ENCODE measurements around the gene PLEKHA1.

DNA sequence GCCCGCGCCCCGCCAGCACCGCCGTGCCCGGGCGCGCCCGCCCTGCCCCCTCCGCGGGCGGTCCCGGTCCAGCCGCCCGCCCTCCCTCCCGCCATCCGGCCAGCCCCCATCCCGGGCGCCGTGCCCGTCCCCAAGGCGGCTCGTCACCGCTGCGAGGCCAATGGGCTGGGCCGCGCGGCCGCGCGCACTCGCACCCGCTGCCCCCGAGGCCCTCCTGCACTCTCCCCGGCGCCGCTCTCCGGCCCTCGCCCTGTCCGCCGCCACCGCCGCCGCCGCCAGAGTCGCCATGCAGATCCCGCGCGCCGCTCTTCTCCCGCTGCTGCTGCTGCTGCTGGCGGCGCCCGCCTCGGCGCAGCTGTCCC lies 86.8 kb downstream of the PLEKHA1 start, which contains the start of gene HTRA1:
- TF ChIP-seq, protein P1, sequence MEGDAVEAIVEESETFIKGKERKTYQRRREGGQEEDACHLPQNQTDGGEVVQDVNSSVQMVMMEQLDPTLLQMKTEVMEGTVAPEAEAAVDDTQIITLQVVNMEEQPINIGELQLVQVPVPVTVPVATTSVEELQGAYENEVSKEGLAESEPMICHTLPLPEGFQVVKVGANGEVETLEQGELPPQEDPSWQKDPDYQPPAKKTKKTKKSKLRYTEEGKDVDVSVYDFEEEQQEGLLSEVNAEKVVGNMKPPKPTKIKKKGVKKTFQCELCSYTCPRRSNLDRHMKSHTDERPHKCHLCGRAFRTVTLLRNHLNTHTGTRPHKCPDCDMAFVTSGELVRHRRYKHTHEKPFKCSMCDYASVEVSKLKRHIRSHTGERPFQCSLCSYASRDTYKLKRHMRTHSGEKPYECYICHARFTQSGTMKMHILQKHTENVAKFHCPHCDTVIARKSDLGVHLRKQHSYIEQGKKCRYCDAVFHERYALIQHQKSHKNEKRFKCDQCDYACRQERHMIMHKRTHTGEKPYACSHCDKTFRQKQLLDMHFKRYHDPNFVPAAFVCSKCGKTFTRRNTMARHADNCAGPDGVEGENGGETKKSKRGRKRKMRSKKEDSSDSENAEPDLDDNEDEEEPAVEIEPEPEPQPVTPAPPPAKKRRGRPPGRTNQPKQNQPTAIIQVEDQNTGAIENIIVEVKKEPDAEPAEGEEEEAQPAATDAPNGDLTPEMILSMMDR (IDR thresholded peaks at IDR 0.05; ENCODE audit: insufficient read depth, low read length) = no peak
- TF ChIP-seq POLR2AphosphoS5 (IDR thresholded peaks at IDR 0.05; ENCODE audit: low read depth) (no peak), GABPA (IDR thresholded peaks at IDR 0.05; ENCODE audit: low read depth) (no peak)
- TF ChIP-seq, protein P2, sequence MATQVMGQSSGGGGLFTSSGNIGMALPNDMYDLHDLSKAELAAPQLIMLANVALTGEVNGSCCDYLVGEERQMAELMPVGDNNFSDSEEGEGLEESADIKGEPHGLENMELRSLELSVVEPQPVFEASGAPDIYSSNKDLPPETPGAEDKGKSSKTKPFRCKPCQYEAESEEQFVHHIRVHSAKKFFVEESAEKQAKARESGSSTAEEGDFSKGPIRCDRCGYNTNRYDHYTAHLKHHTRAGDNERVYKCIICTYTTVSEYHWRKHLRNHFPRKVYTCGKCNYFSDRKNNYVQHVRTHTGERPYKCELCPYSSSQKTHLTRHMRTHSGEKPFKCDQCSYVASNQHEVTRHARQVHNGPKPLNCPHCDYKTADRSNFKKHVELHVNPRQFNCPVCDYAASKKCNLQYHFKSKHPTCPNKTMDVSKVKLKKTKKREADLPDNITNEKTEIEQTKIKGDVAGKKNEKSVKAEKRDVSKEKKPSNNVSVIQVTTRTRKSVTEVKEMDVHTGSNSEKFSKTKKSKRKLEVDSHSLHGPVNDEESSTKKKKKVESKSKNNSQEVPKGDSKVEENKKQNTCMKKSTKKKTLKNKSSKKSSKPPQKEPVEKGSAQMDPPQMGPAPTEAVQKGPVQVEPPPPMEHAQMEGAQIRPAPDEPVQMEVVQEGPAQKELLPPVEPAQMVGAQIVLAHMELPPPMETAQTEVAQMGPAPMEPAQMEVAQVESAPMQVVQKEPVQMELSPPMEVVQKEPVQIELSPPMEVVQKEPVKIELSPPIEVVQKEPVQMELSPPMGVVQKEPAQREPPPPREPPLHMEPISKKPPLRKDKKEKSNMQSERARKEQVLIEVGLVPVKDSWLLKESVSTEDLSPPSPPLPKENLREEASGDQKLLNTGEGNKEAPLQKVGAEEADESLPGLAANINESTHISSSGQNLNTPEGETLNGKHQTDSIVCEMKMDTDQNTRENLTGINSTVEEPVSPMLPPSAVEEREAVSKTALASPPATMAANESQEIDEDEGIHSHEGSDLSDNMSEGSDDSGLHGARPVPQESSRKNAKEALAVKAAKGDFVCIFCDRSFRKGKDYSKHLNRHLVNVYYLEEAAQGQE (IDR thresholded peaks at IDR 0.05; ENCODE audit: insufficient replicate concordance, low read depth) = no peak

All from HL-60 (cell line).